Regular cardiac myocyte (primary cell): ENCODE measurements around the gene NOP9. TPM values are rescaled to one million over a fixed set of nuclear protein-coding genes. Genes with fewer than 3 reads are reported as not detected.

Experiments
- total RNA-seq: library from RNA; depleted of rRNA; stranded (reverse); fragments of >200 nt; gene quantifications from 2 replicates; pipeline ENCODE4 v1.2.3, GENCODE V29; 2014

NOP9 gene, protein sequence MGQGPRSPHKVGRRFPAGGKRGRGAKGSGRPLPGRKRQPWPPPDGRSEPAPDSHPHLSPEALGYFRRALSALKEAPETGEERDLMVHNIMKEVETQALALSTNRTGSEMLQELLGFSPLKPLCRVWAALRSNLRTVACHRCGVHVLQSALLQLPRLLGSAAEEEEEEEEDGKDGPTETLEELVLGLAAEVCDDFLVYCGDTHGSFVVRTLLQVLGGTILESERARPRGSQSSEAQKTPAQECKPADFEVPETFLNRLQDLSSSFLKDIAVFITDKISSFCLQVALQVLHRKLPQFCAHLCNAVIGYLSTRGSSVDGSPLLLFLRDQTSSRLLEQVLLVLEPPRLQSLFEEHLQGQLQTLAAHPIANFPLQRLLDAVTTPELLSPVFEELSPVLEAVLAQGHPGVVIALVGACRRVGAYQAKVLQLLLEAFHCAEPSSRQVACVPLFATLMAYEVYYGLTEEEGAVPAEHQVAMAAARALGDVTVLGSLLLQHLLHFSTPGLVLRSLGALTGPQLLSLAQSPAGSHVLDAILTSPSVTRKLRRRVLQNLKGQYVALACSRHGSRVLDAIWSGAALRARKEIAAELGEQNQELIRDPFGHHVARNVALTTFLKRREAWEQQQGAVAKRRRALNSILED
- total RNA-seq, result 19.7 and 34.7 TPM in 2 replicates

DNA sequence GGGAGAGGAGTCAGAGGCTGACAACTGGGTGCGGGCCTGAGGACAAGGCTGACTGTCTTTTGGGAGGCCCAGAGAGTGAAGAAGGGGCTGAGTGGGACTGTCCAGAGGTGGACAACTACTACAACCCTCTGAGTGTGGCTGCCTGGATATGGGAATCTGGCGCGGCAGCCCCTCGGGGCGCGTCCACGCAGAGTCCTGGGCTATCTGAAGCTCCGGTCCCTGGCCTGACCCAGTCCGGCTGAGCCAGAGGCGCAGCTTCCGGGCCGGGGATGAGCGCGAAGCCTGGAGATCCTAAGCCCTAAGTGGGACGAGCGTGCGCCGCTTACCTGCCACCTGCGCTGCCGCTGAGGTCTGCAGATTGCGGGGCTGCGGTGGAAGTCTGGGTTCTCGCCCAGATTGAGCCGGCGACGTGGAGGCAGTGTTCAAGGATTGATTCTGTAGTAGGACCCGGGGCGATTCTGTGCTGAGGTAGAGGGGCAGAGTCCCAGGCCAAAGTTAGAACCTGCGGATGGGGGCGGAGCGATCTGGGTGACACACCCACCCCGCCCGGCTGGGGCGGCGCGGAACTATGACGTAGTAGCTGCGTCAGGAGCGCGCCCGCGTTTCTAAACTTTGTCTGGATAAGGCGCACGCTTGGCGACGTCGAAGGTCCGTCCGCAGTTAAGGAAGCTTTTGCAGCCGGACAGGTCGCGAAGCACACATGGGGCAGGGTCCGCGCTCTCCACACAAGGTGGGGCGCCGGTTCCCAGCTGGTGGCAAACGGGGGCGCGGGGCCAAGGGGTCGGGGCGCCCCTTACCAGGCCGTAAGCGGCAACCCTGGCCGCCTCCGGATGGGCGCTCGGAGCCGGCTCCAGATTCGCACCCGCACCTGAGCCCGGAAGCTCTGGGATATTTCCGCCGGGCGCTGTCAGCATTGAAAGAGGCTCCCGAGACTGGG, at the start of gene NOP9, which contains the start of gene DHRS1:
TSS of gene NOP9 (plus strand) at position 596 of the 937 bp plus-strand sequence. CDS start at position 701, 105 bp downstream.
TSS of gene DHRS1 (minus strand) at position 526 of the 937 bp plus-strand sequence. CDS start 674 bp downstream, outside the sequence.

DNA sequence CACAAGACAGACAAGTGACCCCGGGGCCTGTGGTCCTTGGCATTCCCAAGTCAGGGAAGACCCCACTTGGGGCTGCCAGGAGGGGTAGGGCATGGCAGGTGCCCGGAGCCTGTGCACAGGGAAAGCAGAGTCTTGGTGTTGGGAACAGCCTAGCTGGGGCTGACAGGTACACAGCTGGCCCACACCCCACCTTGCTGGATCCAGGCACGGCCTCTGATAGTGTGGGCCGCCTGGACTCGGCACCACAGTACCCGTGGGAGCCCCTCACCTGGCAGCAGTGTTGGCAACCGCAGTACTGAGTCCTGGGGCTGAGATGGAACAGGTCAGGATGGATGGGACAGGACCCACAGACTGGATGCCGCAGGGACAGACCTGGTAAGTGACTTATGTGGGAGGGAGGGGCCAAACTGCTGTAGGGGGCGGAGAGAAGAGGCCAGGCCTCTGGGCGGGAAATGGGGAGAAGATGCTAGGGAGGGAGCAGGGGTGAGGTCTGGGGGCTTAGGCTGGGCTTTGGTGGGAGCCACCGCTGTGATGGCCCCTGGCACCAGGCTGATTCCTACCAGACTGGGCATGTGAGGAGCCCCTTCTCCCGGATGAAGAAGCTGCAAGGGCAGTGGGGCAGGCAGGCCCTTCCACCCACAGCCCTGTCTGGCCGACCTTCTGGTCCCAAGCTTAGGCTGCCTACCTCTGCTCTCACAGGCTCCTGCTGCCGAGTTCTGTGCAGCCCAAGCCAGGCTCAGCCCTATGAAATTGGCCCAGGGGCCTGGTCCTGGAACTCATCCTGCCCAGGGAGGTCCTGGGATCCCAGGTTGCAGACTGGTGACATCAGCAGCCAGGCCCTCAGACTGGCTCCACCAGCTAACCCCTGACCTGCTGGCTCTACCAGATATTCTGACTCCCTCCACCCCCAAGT, 36.6 kb upstream of the NOP9 start, which contains the start of gene TGM1:
TSS of gene TGM1 (minus strand) at position 357 of the 913 bp plus-strand sequence. CDS start 825 bp downstream, outside the sequence.

DNA sequence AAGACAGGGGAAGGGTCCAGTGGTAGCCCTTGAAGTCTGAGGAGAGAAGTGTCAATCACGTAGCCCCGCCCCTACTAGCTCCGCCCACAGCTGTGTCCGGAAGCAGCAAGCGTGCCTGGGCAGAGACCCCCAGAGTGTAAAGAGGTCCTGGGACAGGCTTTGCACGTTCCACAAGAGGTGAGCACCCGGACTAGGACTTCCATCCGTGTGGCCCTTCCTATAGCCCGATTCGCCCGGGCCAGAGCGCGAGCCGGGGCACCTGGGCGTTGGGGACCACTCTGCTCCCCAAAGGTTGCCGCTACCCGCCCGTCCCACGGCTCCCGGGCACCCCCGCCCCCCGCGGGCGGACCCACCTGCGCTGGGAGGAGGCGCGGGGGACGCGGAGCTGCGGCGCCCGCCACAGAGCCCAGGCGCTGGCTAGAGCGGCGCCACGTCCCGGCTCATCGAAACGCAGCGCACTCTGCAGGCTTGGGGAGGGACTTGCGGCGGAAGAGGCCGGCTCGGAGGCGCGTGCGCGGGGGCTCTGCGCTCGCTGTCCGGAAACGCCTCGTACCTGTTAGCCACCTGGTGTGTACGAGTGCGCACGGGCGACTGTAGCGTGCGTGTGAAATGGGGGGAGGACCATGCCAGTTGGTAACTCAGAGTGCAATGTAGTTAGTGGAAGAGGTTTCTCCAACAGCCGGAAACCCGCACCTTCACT, 28.4 kb upstream of the NOP9 start, which contains the start of gene RABGGTA:
TSS of gene RABGGTA (minus strand) at position 464 of the 700 bp plus-strand sequence. CDS start 482 bp downstream, outside the sequence.

DNA sequence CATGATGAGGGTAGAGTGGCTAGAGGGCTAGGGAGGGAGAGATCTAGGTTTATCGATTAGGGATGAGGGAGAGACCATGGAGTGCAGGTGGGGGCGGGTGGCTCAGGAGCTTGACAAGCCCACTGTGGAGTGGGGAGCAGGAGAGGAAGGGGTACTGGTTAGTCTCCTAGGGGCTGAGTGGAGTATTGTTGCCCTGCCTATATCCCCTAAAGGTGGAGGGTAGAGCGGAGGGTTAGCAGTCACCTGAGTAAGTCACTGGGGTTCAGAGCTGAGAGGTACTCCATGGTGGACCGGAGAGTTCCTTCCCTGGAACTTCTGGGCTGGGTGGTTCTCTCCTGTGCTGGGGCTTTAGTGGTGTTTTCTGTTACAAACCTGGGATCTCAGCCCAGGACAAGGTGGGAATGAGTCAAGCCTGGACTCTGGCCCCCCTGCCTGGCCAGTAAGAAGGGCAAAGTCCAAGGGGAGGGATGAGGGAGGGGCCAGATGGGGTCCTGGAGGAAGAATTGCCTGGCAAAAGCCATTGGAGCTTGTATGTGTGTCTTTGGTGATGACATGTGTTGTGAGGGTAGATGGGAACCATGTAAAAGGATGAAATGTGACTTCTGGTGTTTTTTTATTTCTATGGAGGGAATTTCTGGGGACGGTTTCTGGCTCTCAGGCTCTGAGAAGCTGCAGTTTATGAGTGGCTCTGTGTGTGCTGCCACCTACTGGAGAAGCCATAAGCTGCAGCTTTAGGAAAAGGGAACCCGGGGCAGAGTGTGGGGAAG, 8.1 kb downstream of the NOP9 start, which contains the start of gene CIDEB:
TSS of gene CIDEB (minus strand) at position 403 of the 767 bp plus-strand sequence. CDS start at position 284, 119 bp downstream.

DNA sequence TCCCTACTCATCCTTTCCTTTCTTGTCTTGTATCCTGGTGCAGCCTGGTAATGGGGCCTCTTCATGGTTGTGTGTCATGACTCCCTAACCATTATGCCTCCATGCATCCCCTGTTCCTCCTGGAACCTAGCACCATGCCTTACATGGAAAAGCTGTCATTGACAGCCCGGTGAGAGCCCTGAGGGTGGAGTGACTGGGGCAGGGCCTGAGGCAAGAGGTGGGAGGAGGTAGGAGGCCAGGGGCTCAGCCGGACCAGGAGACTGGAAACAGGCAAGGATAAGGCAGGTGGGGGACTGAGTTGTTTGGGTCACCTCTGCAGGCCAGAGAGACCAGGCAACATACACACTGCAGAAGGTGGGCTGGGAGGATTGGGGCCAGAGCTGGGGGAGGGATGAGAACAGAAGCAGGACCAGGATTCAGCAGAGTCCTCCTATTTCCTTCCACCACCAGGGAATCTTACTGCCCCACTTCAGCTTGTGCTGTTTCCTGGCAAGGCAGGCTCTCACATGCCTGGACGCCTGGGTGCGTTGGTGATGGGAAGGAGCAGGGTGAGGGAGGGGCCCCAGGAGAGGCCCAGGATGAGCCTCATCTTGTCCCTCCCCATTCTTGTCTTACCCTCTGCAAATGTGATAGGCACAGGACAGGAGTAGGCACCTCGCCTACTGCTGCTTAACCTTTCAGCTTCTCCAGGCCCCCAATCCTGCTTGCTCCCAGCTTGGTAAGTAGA, 10.1 kb downstream of the NOP9 start, which contains the start of gene LTB4R2:
TSS of gene LTB4R2 (plus strand) at position 603 of the 727 bp plus-strand sequence. CDS start 525 bp downstream, outside the sequence.

DNA sequence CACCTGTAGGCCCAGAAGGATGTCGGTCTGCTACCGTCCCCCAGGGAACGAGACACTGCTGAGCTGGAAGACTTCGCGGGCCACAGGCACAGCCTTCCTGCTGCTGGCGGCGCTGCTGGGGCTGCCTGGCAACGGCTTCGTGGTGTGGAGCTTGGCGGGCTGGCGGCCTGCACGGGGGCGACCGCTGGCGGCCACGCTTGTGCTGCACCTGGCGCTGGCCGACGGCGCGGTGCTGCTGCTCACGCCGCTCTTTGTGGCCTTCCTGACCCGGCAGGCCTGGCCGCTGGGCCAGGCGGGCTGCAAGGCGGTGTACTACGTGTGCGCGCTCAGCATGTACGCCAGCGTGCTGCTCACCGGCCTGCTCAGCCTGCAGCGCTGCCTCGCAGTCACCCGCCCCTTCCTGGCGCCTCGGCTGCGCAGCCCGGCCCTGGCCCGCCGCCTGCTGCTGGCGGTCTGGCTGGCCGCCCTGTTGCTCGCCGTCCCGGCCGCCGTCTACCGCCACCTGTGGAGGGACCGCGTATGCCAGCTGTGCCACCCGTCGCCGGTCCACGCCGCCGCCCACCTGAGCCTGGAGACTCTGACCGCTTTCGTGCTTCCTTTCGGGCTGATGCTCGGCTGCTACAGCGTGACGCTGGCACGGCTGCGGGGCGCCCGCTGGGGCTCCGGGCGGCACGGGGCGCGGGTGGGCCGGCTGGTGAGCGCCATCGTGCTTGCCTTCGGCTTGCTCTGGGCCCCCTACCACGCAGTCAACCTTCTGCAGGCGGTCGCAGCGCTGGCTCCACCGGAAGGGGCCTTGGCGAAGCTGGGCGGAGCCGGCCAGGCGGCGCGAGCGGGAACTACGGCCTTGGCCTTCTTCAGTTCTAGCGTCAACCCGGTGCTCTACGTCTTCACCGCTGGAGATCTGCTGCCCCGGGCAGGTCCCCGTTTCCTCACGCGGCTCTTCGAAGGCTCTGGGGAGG, 11.3 kb downstream of the NOP9 start, which contains the start of gene LTB4R:
TSS of gene LTB4R (plus strand) at position 857 of the 959 bp plus-strand sequence. CDS start 4,150 bp downstream, outside the sequence.

DNA sequence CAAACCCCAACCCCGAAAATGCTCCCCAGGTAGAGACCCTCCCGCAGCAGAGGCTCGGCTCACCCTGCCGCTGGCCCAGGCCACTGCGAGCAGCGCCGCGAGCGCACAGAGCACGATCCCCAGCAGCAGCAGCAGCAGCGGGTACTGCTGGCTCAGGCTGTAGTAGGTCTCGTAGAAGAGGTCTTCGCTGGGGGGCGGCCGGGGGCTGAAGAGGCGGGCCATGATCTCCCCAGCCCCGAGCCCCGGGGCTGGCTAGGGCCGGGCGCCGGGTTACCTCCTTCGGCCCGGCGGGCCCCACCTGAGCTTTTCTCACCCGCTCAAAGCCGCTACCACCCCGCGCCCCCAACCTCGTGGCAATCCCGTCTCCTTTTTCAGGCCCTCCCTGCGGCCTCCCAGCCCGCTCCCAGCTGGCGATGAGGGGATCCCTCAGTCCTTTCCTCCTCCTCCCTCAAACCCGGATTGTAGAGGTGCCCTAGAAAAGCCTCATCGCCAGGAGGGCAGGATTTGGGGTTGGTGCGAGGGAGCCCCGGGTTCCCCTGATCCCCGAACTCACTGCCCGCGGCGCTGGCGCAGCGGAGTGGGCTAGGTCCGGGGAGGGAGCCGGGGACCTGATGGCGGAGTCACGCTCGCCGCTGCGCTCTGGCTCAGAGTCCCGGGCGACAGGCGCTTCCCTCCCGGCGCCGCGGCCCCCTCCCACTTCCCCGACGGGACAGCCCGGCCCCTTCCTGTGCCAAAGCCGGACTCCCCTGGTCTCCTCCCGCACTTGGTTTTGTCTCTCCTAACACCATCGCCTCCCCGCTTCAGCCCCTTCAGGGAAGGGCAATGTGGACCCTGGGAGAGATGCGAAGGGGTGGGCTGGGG, 35.0 kb downstream of the NOP9 start, which contains the start of gene ADCY4:
TSS of gene ADCY4 (minus strand) at position 641 of the 861 bp plus-strand sequence. CDS start at position 222, 419 bp downstream.

DNA sequence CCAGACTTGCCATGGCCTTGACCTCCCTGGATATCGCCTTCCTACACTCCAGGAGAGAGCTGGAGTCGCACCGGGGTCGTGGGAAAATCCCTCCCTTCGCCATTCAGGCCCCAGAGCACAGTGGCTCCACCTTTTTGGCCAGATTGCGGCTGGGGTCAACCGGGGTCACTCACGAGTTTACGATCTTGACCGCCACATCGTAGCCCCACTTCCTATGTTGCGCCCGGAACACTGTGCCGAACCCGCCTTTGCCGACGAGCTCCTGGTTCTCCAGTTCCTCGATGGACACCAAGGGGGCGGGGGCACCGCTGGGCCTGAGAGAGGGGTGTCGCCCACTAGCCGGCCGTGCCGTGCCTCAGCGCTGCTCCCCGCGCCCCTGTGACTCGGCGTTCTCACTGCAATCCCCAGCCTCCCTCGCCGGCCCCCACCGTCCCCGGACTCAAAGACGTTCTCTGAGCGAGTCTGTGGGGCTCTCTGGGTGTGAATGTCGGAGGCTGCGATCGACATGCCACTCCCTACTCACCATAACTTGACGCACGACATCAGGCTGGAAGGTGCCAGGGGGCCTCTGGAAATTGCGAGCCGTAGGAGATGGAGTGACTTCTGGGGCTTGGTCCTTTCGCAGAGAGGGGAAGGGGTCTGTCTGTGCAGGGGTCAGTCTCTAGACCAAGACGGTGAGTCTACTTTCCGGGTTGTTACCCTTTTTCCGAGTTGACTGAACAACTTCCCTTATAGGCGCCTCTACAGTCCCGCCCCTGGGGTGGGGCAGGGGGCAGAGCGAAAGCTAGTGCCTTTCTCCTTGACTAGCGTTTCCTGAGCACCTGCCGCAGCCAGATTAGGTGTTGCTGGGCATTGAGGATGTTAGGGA, 39.9 kb downstream of the NOP9 start, which contains the start of gene RIPK3:
TSS of gene RIPK3 (minus strand) at position 708 of the 868 bp plus-strand sequence. CDS start at position 543, 165 bp downstream.

Other genes starting within 250 kb of the NOP9 start
- gene CARMIL3, start 247.8 kb upstream of the NOP9 start, total RNA-seq, result not detected in 2 replicates
- not detected in 2 replicates for gene CPNE6, start 228.3 kb upstream of the NOP9 start, total RNA-seq
- gene PCK2, start 205.5 kb upstream of the NOP9 start, total RNA-seq, result 13.4 and 17.2 TPM in 2 replicates
- gene DCAF11, start 185.1 kb upstream of the NOP9 start, total RNA-seq, result 50.6 and 56.1 TPM in 2 replicates
- 0.56 and 0.77 TPM in 2 replicates for gene NRL, start 184.9 kb upstream of the NOP9 start, total RNA-seq
- gene FITM1, start 169.2 kb upstream of the NOP9 start, total RNA-seq, result not detected in 2 replicates
- gene PSME1, start 163.7 kb upstream of the NOP9 start, total RNA-seq, result 69.4 and 88.5 TPM in 2 replicates
- gene EMC9, start 158.3 kb upstream of the NOP9 start, total RNA-seq, result 20.6 and 31.1 TPM in 2 replicates
- 81.5 and 136 TPM in 2 replicates for gene PSME2, start 153.2 kb upstream of the NOP9 start, total RNA-seq
- 22.6 and 28.8 TPM in 2 replicates for gene RNF31, start 152.4 kb upstream of the NOP9 start, total RNA-seq
- gene IRF9, start 138.6 kb upstream of the NOP9 start, total RNA-seq, result 55.5 and 58.9 TPM in 2 replicates
- 0.56 and 0.77 TPM in 2 replicates for gene REC8, start 127.8 kb upstream of the NOP9 start, total RNA-seq
- 26.5 and 79.8 TPM in 2 replicates for gene IPO4, start 111.0 kb upstream of the NOP9 start, total RNA-seq
- gene TM9SF1, start 104.4 kb upstream of the NOP9 start, total RNA-seq, result 78.4 and 80.1 TPM in 2 replicates
- gene TSSK4, start 94.2 kb upstream of the NOP9 start, total RNA-seq, result under 0.01 TPM in 1 of 2 replicates, not detected in the other
- 23.4 and 25.1 TPM in 2 replicates for gene CHMP4A, start 86.4 kb upstream of the NOP9 start, total RNA-seq
- 15.9 and 18.0 TPM in 2 replicates for gene MDP1, start 83.8 kb upstream of the NOP9 start, total RNA-seq
- gene NEDD8, start 67.5 kb upstream of the NOP9 start, total RNA-seq, result 142 and 224 TPM in 2 replicates
- gene GMPR2, start 66.9 kb upstream of the NOP9 start, total RNA-seq, result 63.6 and 103 TPM in 2 replicates
- gene TINF2, start 57.2 kb upstream of the NOP9 start, total RNA-seq, result 48.3 and 58.3 TPM in 2 replicates
- gene TGM1, start 36.7 kb upstream of the NOP9 start, total RNA-seq, result 0.19 and 0.85 TPM in 2 replicates
- gene RABGGTA, start 28.3 kb upstream of the NOP9 start, total RNA-seq, result 24.0 and 28.0 TPM in 2 replicates
- gene DHRS1, start 70 bp upstream of the NOP9 start, total RNA-seq, result 9.0 and 9.9 TPM in 2 replicates
- 1.5 and 1.7 TPM in 2 replicates for gene CIDEB, start 8.1 kb downstream of the NOP9 start, total RNA-seq
- 1.3 and 3.1 TPM in 2 replicates for gene LTB4R2, start 10.3 kb downstream of the NOP9 start, total RNA-seq
- gene LTB4R, start 11.7 kb downstream of the NOP9 start, total RNA-seq, result 1.5 and 1.7 TPM in 2 replicates
- 5.6 and 15.5 TPM in 2 replicates for gene ADCY4, start 35.2 kb downstream of the NOP9 start, total RNA-seq
- gene RIPK3, start 40.1 kb downstream of the NOP9 start, total RNA-seq, result 0.19 and 0.56 TPM in 2 replicates
- gene NFATC4, start 68.3 kb downstream of the NOP9 start, total RNA-seq, result 30.3 and 71.0 TPM in 2 replicates
- gene NYNRIN, start 99.2 kb downstream of the NOP9 start, total RNA-seq, result 3.5 and 6.8 TPM in 2 replicates
- 1.5 and 5.9 TPM in 2 replicates for gene CBLN3, start 129.8 kb downstream of the NOP9 start, total RNA-seq
- 45.6 and 53.8 TPM in 2 replicates for gene KHNYN, start 130.1 kb downstream of the NOP9 start, total RNA-seq
- 8.2 and 10.4 TPM in 2 replicates for gene SDR39U1, start 142.9 kb downstream of the NOP9 start, total RNA-seq
- not detected in 2 replicates for gene CMA1, start 208.4 kb downstream of the NOP9 start, total RNA-seq